ENCODE results near the gene GID8.

The GID8 gene

DNA sequence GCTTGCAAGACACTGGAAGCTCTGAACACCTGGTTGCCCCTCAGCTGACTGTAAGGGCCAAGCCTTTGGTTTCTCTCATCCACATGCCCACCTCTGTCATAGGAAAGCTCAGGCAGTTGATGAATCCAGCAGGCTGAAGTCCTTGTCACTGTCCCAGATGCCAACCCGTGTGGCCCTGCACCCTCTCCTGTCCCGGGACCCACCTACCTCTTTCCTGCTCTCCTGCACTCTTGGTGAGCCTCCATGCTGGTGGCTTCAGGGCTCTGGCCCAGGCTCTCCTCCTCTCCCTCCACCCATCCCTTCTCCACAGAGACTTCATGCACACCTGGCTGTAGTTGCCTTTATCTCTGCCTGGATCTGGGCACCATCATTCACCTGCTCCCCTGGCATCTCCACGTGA is 4.0 kb upstream of the GID8 start:
- no peak for DNase-seq
- in situ Hi-C loops (cut with HindIII; ENCODE audit: low pct_ligation_motif_present, low pct_unique_long_range_greater_than_20kb, low sequenced_read_pairs), result no loop called here

DNA sequence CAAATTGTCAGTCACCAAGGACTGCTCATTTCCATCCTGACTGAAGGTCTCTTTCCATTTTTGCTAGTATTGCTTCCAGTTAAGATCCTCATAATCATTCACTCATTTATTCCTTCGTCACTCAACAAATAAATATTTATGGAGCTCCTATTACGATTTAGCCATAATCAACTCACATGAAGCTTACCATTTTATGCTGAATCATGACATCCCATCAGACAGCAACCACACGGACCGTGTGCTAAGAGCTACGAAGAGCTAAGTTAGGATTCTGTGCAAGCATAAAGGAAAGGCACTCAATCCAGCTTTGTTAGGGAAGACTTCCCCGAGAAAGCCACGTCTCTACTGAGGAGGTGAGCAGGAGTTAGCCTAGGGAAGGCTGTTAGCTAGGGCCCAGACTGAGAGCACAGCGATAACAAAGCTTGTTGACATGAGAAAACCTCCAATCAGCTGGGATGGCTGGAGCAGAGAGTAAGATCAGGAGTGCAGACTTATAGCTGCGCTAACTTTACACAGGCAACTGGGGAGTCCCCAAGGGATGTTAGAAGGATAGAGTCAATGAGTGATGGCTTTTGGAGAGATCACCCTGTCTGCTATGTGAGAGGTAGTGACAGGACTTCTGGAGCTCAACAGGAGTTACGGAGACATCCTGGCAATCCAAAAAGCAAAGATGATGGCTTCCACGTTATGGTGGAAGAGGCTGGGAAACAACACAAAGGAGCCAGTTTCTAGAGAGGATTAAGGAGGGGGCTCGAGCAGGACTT is 2.6 kb upstream of the GID8 start:
- in situ Hi-C loops (cut with HindIII; ENCODE audit: low pct_ligation_motif_present, low pct_unique_long_range_greater_than_20kb, low sequenced_read_pairs), result no loop called here
- no peak for DNase-seq

DNA sequence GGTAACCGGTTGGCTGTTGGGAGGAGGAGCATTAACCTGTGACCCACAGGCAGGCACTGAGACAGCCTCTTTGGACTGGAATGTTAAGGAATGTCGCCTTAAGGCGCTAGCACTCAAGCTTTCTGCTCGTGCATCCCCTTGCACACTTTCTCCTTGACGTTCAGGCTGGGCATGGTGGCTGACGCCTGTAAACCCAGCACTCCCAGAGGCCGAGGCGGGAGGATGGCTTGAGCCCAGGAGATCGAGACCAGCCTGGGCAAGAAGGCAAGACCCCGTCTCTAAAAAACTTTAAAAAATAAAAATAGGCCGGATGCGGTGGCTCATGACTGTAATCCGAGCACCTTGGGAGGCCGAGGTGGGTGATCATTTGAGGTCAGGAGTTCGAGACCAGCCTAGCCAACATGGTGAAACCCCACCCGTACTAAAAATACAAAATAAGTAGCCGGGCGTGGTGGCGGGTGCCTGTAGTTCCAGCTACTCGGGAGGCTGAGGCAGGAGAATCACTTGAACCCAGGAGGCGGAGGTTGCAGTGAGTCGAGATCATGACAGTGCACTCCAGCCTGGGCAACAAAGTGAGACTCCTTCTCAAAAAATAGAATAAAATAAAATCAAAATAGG is 1.9 kb upstream of the GID8 start:
- in situ Hi-C loops (cut with HindIII; ENCODE audit: low pct_ligation_motif_present, low pct_unique_long_range_greater_than_20kb, low sequenced_read_pairs), result no loop called here
- no peak for DNase-seq

DNA sequence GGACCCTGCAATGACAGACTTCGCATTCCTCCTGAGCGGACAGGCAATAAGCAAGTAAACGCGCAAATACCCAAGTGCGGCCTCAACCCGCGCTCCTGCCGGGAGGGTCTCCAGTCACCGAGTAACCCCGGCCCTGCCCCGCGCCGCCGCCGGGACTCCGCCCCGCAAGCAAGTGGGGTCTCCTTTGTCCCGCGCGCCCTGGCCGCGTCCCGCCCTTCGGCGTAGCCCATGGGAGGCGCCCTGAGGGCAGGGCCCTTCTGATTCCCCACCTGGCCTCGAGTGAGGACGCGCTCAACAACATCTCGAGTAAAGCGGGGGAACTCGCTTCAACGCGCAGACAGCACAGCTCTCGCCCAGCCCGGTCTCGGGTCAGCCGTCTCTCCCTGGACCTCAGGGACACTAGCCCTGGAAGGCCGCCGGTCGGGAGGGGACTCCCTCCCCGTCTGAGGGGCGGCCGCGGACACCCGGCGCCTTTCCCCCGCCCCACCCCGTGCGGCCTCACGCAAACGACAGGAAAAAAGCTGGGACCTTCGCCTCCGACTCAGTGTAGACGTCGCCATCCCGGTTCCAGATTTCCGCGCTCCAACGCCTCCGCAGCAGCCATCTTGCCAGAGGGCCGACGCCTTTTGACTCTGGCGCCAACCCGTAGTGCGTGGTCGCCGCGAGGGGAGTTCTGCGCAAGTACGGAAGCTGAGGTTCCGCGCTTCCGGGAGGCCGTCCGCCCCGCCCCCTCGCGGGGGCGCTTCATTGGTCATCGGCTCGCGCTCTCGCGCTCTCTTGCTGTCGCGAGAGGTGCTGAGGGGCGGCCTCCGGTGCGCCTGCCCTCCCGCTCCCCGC is 461 bp upstream of the GID8 start:
- in situ Hi-C loops (cut with HindIII; ENCODE audit: low pct_ligation_motif_present, low pct_unique_long_range_greater_than_20kb, low sequenced_read_pairs), result no loop called here
- peak; percentile 93 for DNase-seq

DNA sequence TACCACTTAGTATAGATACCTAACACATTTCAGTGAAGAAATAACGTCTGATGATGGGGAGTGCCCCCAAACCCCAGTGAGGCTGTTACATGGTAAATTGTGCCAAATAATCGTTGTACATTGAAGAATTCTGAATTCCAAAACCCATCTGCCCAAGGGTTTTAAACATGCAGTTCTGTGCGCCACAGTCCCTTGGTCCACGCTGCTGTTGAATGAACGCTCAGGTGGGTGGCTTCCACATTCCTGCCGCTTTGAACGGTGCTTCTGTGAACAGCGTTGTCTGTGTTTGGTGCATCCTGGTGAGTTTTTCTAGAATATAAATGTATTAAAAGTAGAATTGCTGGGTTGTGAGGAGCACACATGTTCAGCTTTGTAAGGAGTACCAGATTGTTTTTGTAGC is 2.9 kb downstream of the GID8 start:
- in situ Hi-C loops (cut with HindIII; ENCODE audit: low pct_ligation_motif_present, low pct_unique_long_range_greater_than_20kb, low sequenced_read_pairs), result no loop called here
- DNase-seq, result no peak

GRCh38 chr20:62941792-62942191 is 3.8 kb downstream of the GID8 start:
- in situ Hi-C loops (cut with HindIII; ENCODE audit: low pct_ligation_motif_present, low pct_unique_long_range_greater_than_20kb, low sequenced_read_pairs), result no loop called here
- no peak for DNase-seq

DNA sequence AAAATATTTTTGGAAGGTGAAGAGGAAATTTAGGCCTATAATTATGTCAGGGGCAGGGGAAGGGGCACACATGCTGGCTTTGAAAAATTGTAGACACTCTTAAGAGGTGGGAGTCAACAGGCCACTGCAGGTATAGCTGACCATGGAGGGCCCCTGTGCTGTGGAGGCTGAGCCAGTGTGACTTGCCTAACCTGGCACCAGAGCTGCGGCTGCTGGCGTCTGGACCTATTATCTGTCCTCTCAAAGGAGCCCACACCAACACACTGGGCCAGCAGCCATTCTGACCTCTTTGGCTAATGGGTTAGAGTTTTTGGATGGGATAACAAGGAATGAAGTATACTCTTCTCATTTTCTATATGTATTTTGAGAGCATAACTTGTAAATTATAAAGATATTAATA is 4.5 kb downstream of the GID8 start:
- no peak for DNase-seq
- in situ Hi-C loops (cut with HindIII; ENCODE audit: low pct_ligation_motif_present, low pct_unique_long_range_greater_than_20kb, low sequenced_read_pairs), result no loop called here

DNA sequence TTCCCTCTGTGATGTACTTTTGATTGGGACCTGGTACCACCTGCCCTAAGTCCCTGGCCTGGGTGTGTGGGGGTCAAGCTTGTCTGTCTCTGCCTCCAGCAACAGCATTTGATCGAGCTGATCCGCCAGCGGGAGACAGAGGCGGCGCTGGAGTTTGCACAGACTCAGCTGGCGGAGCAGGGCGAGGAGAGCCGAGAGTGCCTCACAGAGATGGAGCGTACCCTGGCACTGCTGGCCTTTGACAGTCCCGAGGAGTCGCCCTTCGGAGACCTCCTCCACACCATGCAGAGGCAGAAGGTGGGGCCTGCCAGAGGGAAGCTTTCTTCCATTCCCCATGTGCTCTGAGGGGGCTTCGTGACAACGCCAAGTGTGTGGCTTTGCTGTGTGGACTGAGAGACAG is 5.4 kb downstream of the GID8 start:
- in situ Hi-C loops (cut with HindIII; ENCODE audit: low pct_ligation_motif_present, low pct_unique_long_range_greater_than_20kb, low sequenced_read_pairs), result no loop called here
- no peak for DNase-seq

GRCh38 chr20:62944184-62944583 is 6.2 kb downstream of the GID8 start:
- DNase-seq, result no peak
- in situ Hi-C loops (cut with HindIII; ENCODE audit: low pct_ligation_motif_present, low pct_unique_long_range_greater_than_20kb, low sequenced_read_pairs), result no loop called here

DNA sequence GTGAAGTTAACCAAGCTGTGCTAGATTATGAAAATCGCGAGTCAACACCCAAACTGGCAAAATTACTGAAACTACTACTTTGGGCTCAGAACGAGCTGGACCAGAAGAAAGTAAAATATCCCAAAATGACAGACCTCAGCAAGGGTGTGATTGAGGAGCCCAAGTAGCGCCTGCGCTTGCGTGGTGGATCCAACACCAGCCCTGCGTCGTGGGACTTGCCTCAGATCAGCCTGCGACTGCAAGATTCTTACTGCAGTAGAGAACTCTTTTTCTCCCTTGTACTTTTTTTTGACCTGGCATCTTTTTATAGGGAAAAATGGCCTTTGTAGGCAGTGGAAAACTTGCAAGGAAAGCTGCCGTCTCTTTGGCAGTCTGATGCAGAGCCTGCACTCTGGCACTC is 6.8 kb downstream of the GID8 start:
- in situ Hi-C loops (cut with HindIII; ENCODE audit: low pct_ligation_motif_present, low pct_unique_long_range_greater_than_20kb, low sequenced_read_pairs), result no loop called here
- DNase-seq, result no peak

GRCh38 chr20:62945771-62946339 is 7.9 kb downstream of the GID8 start:
- no peak for DNase-seq
- in situ Hi-C loops (cut with HindIII; ENCODE audit: low pct_ligation_motif_present, low pct_unique_long_range_greater_than_20kb, low sequenced_read_pairs), result no loop called here

- in situ Hi-C loops (cut with HindIII; ENCODE audit: low pct_ligation_motif_present, low pct_unique_long_range_greater_than_20kb, low sequenced_read_pairs), result no loop called here
Observed at GRCh38 chr20:62946918-62947317, 9.0 kb downstream of the GID8 start.

DNA sequence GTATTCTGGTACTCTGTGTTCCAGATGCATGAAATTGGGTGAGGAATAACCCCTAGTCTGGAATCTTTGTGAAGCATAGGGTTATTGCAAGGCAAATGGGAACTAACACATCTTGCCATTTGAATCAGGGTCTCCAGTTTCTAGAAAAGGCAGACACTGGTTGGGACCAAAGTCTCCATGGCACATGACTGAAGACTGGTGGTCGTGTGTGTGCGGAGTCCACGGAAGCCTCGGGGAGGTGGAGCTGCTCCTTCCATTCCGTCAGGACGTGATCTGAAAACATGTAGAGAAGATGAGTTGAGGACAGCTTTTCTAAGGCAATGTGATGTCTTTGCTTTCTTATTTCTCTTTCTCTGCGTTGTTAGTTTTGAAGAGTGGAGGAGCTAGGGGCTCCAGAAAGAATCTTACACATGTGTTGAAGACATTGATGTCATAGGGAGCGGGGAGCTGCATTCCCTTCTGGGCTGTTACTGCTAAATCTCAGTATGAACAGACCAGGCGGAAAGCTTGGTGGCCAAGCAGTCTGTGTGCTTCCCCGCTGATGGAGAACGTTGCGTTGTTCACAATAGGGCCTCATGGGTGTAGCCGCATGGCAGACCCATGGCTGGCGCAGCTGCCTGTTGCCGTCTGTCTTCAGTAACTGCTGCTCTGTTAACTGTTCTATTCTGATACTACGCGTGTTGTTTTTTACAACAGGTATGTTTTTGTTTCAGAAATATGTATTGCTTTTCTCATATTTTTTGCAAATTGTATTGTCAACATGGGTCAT is 9.8 kb downstream of the GID8 start:
- no peak for DNase-seq
- in situ Hi-C loops (cut with HindIII; ENCODE audit: low pct_ligation_motif_present, low pct_unique_long_range_greater_than_20kb, low sequenced_read_pairs), result no loop called here

More at GRCh38 chr20:62946918-62947317, 9.0 kb downstream of the GID8 start:
- no peak for DNase-seq

DNA sequence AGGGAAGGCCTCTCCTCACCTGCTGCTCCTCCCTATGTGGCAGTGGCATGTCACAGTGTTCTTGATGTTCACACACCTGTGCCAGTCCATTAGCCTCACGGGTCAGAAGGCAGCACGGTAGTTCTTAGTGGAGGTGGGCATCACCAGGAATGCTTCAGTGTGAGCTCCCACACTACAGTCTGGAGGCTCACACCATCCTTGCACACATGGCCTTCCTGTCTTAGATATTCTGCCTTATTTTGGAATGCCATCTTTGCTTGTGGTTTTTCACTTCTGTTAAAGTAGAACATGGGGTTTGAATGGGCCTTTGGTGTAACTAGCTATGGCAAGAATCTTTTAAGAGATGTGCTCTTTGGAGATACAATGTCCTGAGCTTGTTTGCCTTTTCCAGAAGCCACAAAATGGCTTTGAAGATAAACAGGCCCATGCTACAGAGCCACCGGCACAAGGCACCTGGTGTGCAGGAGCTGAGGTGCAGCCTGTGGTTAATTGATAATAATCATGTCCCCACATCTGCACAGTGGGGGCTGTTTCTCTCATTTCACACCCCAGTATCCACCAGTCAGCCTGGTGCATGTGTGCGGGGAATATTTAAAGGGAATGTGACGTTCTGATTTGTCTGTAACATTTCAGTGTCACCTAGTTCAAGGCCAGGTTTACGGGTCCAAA is 11.3 kb downstream of the GID8 start:
- in situ Hi-C loops (cut with HindIII; ENCODE audit: low pct_ligation_motif_present, low pct_unique_long_range_greater_than_20kb, low sequenced_read_pairs), result no loop called here
- DNase-seq, result no peak

GRCh38 chr20:62949962-62950361 is 12.0 kb downstream of the GID8 start:
- in situ Hi-C loops (cut with HindIII; ENCODE audit: low pct_ligation_motif_present, low pct_unique_long_range_greater_than_20kb, low sequenced_read_pairs), result no loop called here
- no peak for DNase-seq

- DNase-seq, result no peak
- in situ Hi-C loops (cut with HindIII; ENCODE audit: low pct_ligation_motif_present, low pct_unique_long_range_greater_than_20kb, low sequenced_read_pairs), result no loop called here
Observed at GRCh38 chr20:62950741-62951140, 12.8 kb downstream of the GID8 start.

DNA sequence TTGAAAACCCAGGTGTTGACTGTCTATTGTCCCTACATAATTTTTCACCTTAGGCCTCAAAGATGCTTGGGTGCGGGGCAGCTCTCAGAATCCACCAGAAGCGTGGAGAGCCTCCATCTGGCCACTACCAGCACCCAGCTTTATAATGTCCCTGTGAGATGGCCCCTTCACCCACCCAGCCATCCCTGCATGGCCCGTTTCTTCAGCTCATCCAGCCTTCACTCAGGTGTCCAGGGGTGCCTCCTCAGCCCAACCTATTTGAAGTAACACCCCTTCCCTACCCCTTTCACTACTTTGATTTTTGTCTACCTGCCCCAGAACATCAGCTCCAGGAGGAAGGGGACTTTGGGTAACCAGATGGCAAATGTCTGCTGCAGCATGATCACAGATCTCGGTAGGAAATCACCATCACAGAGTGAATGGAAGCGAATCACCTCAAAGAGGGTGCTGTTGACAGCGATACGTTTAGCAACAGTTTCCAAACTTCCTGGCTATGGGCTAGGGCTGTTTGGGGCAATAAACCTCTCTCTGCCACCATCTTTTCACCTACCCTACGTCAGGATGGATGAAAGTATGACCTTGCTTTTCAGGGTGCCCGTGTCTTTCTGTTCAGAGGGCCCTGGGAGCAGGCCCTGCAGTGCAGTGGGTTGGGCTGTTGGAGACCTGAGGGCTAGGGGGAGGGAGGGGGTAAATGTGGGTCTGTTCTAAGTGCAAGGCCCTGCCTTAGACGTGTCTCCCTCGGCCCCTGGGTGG is 13.4 kb downstream of the GID8 start:
- in situ Hi-C loops (cut with HindIII; ENCODE audit: low pct_ligation_motif_present, low pct_unique_long_range_greater_than_20kb, low sequenced_read_pairs), result no loop called here

More for the DNA sequence above, 13.4 kb downstream of the GID8 start:
- DNase-seq, result no peak

All from ACHN (cell line).